Activated CD8-positive, alpha-beta memory T cell treated with anti-CD3 and anti-CD28 coated beads for 4 hours (primary cell): ENCODE data around the gene MSH2.
"Not testable (repeated sequence)": the region's sequence is repeated elsewhere in the genome, so short reads cannot be mapped to it uniquely, and the experiment has no call there.

Source experiments
- DNase-seq, 2 donors: peaks; one replicate each; pipeline ENCODE4 v3.0.0-alpha.2; 2020; ENCODE audit warnings: low read depth in 2 of 2

The MSH2 gene

DNA sequence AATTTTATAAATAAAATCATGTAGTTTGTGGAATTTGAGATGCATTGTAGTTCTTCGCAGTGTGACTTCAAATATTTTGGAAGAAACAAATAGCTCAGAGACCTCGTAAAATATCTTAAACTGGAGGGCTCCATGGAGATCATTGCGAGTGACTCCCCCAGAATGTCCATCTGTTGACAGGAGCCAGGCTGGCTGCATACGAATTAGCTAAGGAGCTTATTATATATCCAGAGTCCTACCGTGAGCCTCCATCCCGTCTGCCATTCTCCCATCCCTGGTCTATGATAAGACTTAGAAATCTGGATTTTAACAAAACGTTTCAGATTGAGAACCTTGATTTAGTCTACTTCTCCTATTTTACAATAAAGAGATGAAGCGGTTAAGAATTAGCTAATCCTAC is 80.2 kb downstream of the MSH2 start:
- no peak for DNase-seq

DNA sequence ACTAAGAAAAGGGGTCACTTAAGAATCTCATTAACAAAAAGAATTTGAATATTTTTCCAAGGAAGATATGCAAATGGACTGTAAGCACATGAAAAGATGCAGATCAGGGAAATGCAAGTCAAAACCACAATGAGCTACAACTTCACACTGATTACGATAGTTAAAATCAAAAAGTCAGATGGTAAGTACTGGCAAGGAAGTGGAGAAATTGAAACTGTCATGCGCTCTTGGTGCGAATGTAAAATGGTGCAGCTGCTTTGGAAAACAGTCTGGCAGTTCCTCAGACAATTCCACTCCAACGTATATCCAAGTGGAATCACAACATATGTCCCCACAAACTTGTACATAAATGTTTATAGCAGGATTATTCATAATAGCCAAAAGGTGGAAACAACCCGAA is 81.4 kb downstream of the MSH2 start:
- DNase-seq: no peak

- no peak for DNase-seq
Measured at GRCh38 chr2:47485177-47485576, 82.2 kb downstream of the MSH2 start.

- no peak for DNase-seq
Measured at GRCh38 chr2:47485751-47486300, 82.9 kb downstream of the MSH2 start.

- no peak for DNase-seq
Measured at GRCh38 chr2:47486841-47487497, 84.0 kb downstream of the MSH2 start.

- DNase-seq: no peak
Measured at GRCh38 chr2:47487498-47487875, 84.5 kb downstream of the MSH2 start.

GRCh38 chr2:47488870-47489584 is 86.1 kb downstream of the MSH2 start:
- DNase-seq: no peak

GRCh38 chr2:47490406-47490805 is 87.5 kb downstream of the MSH2 start:
- no peak for DNase-seq

GRCh38 chr2:47493317-47494035 is 90.5 kb downstream of the MSH2 start:
- no peak for DNase-seq

DNA sequence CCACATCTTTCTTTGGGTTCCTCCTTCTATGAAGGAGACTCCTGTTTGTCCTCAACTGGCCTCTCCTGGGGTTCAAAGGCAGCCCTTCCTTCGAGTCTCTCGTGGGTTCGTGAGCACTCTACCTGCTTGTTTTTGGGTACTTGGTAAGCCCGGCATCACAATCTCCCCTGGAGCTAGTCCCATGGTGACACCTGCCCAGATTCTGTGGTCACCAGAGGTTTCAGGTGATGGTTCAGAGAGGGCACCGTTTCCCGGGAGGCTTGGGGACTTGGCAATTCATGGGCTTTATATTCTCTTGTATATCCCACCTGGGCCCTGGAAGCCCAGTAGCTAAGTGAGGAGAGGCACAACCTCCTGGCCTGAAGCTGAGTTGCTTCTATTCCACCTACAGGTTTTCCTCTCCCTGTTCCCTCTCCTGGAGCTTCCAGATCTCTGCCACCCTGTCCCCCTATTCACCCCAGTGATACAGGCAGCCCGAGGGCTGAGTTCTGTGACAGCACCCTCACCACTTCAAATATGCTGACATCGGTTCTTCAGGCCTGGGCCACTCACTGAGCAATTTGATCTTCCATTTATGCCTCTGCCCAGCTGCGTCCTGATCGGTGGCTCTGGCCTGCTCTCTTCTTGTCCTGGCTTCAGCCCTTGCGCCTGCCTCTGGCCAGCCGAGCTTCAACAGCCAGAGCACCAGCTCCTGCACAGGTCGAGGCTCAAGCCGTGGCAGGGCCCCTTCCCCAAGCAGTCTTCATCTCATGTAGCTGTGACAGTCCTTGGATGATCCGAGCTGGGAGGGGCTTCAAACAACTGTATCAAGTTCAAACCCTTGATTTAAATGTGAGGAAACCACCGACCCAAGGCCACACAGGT is 91.5 kb downstream of the MSH2 start:
- no peak for DNase-seq

DNA sequence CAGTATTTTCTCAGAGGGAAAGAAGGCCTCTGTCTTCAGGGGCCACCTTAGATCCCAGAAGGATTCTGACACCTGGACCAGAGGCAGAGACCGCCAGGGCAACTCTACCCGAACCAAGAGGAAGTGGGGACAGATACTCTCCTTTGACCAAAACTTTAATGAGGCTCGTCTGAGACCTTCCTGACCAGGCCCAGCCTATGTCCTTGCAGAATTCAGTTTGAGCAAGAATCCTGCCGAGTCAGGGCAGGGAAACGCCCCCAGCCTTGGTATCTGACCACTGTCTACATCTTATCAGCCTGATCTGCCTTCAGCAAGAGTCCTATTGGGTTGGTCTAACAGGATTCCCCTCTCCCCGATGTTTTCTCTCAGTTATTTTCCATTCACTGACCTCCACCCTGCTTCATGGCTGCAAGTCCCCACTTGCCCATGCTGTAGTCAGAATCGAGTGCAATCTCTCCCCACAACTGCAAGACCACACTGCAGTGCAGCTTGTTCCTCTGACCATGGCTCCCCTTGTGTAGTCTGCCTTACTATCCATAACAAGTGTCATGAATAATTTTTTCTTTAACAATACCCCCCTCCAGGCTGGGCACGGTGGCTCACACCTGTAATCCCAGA is 95.0 kb downstream of the MSH2 start:
- no peak for DNase-seq

GRCh38 chr2:47499093-47499492 is 96.1 kb downstream of the MSH2 start:
- DNase-seq: no peak

GRCh38 chr2:47499621-47500309 is 96.8 kb downstream of the MSH2 start:
- no peak for DNase-seq

DNA sequence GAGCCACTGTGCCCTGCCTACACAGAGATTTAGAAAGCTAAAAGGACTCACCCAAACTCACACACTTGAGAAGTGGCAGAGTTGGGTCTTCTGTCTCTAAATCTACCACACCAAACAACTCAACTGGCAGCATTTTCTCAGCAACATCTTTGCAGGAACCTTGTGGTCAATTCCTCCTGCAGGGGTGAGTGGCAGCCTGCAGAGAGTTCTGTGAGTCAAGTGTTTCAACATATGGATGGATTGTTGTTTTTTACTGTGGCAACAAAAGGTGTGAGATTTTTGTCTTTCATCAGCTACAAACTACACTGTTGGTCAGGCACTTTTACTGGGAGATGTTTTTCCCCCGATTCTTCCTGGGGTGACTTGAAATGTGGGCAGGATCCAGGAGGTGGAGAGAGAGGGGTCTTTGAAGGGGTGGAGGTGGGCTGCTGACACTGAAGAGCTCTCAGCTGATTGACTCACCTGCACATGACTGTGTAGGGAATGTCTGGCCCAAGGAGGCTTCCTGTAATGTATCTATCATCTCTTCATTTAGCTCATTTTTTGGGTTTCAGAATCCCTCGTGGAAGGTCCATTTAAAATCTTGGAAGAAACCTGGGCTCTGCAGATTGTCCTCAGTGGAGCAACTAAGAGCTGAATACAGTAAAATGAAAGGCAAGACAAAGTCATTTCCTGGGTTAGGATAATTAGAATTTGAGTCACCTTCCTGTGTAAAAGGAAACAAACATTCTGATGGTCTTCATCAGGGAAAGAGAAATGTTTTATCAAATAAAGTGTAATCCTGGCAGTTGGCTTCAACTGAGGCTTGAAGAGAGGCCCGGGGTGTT is 98.6 kb downstream of the MSH2 start:
- DNase-seq: no peak

- DNase-seq: not testable (repeated sequence)
Measured at GRCh38 chr2:47502498-47502897, 99.5 kb downstream of the MSH2 start.

DNA sequence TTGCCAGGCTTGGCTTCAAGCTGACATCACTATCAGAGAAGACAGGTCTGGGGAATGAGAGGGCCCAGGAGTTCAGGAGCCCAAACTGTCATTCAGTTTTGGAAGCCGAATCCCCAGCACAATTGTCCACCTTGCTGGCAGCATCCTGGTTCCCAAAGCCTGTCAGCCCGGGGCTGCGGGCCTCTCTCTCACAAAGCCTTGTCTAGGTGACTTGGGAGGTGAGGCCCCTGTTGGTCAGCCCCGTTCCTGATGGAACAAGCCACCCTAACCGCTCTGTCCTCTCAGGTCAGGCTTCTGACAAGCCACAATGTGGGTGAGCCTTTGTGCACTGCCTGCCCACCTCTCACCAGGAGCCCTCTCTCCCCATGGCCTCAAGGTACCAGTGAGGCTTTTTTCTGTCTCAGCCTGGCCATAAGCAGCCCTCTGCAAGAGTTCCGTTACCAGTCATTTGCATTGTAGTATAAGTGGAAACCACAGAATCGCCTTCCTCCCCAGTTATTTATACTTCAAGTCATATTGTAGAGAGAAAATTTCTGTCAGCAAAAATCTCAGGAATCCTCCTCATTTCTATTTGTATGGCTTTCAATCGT is 100.6 kb downstream of the MSH2 start:
- DNase-seq: no peak

GRCh38 chr2:47504174-47504810 is 101.3 kb downstream of the MSH2 start:
- no peak for DNase-seq

DNA sequence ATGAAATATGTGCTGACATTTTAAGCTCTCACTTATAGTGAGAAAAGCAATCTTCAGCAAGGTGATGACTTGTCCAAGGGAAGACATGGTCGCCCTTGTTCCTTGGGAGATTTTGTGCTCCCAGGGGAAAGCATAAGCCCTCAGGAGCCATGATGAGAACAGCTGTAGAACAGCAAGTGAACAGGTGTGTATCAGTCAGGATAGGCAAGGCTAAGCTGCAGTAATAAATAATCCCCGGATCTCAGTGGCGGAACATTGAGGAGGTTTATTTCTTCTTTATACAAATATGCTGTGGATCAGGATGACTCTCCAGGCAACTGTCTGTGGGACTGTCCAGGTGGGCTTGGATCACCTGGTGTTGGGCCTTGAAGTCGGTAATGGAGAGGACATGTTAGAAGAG is 103.1 kb downstream of the MSH2 start:
- no peak for DNase-seq

DNA sequence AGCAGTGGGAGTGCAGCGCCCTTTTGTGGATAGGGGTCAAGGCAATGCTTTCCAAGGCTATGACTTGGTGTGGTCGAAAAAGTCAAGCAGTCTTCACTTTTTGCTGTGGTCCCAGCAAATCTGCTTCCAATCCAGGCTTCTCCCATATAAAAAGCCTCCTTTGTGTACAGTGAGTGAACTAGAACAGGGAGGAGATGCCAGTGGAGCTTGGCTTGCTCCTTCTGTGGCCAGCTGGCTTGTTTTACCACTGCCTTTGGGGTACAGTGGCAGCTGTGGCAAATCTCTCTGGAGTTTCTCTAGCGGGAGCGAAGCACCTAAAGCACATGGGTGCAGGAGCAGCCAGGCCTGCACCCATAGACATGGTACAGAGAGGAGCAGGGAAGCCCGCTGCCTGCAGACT is 103.5 kb downstream of the MSH2 start:
- no peak for DNase-seq
